ENCODE results near the gene WNT3A. TPM values are rescaled to one million over a fixed set of nuclear protein-coding genes. Genes with fewer than 3 reads are reported as not detected.

WNT3A gene
- total and polyA plus RNA-seq, 2 experiments from 2014 or later = 0.07 to 0.65 TPM

- peaks cover 77% of the 10 kb centered on the region for H3K27me3 ChIP-seq (ENCODE audit: insufficient read depth)
- no peak overlapping the region for H3K27ac Mint-ChIP-seq
Measured at GRCh38 chr1:228000836-228001563, 5.8 kb upstream of the WNT3A start.

More at GRCh38 chr1:228000836-228001563, 5.8 kb upstream of the WNT3A start:
- DNase-seq (ENCODE audit: low spot score) = no peak
- TF ChIP-seq EZH2 (IDR thresholded peaks at IDR 0.05; ENCODE audit: low read depth, unreplicated experiment) (no peak), ETS1 (IDR thresholded peaks at IDR 0.05) (no peak), STAT1 (IDR thresholded peaks at IDR 0.05; ENCODE audit: unreplicated experiment) (no peak), REST (IDR thresholded peaks at IDR 0.05; ENCODE audit: unreplicated experiment) (no peak), JUNB (IDR thresholded peaks at IDR 0.05; ENCODE audit: unreplicated experiment) (no peak), ZNF462 (CRISPR knock-in tag; IDR thresholded peaks at IDR 0.05) (no peak), POLR2AphosphoS5 (IDR thresholded peaks at IDR 0.05; ENCODE audit: low read depth) (no peak), ZNF331 (CRISPR knock-in tag; IDR thresholded peaks at IDR 0.05; ENCODE audit: low read depth) (no peak), CTCF (conservative IDR thresholded peaks at IDR 0.05; ENCODE audit: low read depth in 2 of 2) (no peak), EZH2phosphoT487 (IDR thresholded peaks at IDR 0.05; ENCODE audit: unreplicated experiment) (no peak)
- Histone ChIP-seq H4K20me1 (replicated peaks; ENCODE audit: insufficient read depth) (no peaks in the 10 kb centered on the region; the same call in 1 of the 2 replicates), H3K36me3 (ENCODE audit: insufficient read depth) (no peaks in the 10 kb centered on the region), H3K4me3 (no peak overlapping the region), H3K4me2 (no peak overlapping the region), H2AFZ (no peak overlapping the region), H3K27ac (ENCODE audit: low read depth) (no peak overlapping the region), H3F3A (replicated peaks; ENCODE audit: low read depth) (0 out of 2 replicates have a peak, but pooled peaks cover 2% of the 10 kb centered on the region), H3K4me1 (ENCODE audit: insufficient read depth) (peaks cover 13% of the 10 kb centered on the region; the same call in 1 of the 2 replicates), H3K79me2 (replicated peaks; ENCODE audit: insufficient read depth) (no peaks in the 10 kb centered on the region), H3K9me2 (ENCODE audit: insufficient read depth) (no peaks in the 10 kb centered on the region)
- peaks cover 13% of the 10 kb centered on the region for H3K4me1 Mint-ChIP-seq
- peaks cover 63% of the 10 kb centered on the region for H3K27me3 Mint-ChIP-seq (ENCODE audit: insufficient read depth, low read depth, poor library complexity)
- peaks cover 26% of the 10 kb centered on the region for H3K9me3 Mint-ChIP-seq
- ATAC-seq = no peak
- H3K36me3 Mint-ChIP-seq (ENCODE audit: low read depth) = no peaks in the 10 kb centered on the region
- H3K4me3 Mint-ChIP-seq = no peak overlapping the region

All from GM23338 (cell line).